H1 (cell line): ENCODE data around the gene EPB41L2. TPM values are rescaled to one million over a fixed set of nuclear protein-coding genes. Genes with fewer than 3 reads are reported as not detected.

Experiments
- CTCF ChIA-PET: fragments of 300-600 bp; sonication (Branson Sonifier 250); formaldehyde crosslinking; loops from one replicate; lab custom pipeline; 2021; ENCODE audit not compliant: partially characterized antibody; lab: Charles Lee
- POLR2A ChIA-PET: fragments of 300-600 bp; sonication (Branson Sonifier 250); formaldehyde crosslinking; loops from one replicate; lab custom pipeline; 2021; ENCODE audit warnings: inconsistent platforms; ENCODE audit not compliant: partially characterized antibody; lab: Charles Lee
- DNase-seq, 2 experiments: peaks; one replicate each; pipeline versions ENCODE4 v3.0.0 to v3.0.0-alpha.2; 2010 to 2022; ENCODE audit warnings: low spot score in 2 of 2, low read depth in 1 of 2, mixed read lengths in 1 of 2
- FAIRE-seq: peaks from 2 replicates; lab custom pipeline; 2011; peaks lifted over from hg19 to GRCh38; lab: Jason Lieb, UNC
- H2AFZ ChIP-seq: 2 replicates; pipeline ENCODE4 v1.8.1; 2012; ENCODE audit warnings: low read length, inconsistent platforms
- H2AK5ac ChIP-seq: 2 replicates; pipeline ENCODE4 v1.6.1; 2013; ENCODE audit warnings: low read depth, low read length
- H2BK120ac ChIP-seq: replicated peaks from 2 replicates; pipeline ENCODE3; 2013; ENCODE audit warnings: low read depth, low read length, inconsistent platforms
- H2BK12ac ChIP-seq: 2 replicates; pipeline ENCODE4 v1.6.1; 2013; ENCODE audit warnings: low read depth, low read length
- H2BK15ac ChIP-seq: 2 replicates; pipeline ENCODE4 v1.6.1; 2013; ENCODE audit warnings: low read length
- H2BK20ac ChIP-seq: 2 replicates; pipeline ENCODE4 v1.6.1; 2013; ENCODE audit warnings: low read length
- H2BK5ac ChIP-seq: 2 replicates; pipeline ENCODE4 v1.6.1; 2013; ENCODE audit warnings: low read depth, low read length
- H3K14ac ChIP-seq: 2 replicates; pipeline ENCODE4 v1.6.1; 2013; ENCODE audit warnings: inconsistent platforms; ENCODE audit not compliant: insufficient read length
- H3K18ac ChIP-seq: 2 replicates; pipeline ENCODE4 v1.6.1; 2013; ENCODE audit warnings: low read length; ENCODE audit errors: extremely low read depth
- H3K23ac ChIP-seq: 2 replicates; pipeline ENCODE4 v1.6.1; 2013; ENCODE audit warnings: inconsistent platforms; ENCODE audit not compliant: insufficient read length
- H3K23me2 ChIP-seq: 2 replicates; pipeline ENCODE4 v1.6.1; 2013; ENCODE audit warnings: low read depth, low read length
- H3K27ac ChIP-seq: 2 replicates; pipeline ENCODE4 v1.6.1; 2011; ENCODE audit warnings: low read depth, low read length, inconsistent platforms
- H3K27me3 ChIP-seq, 4 experiments: replicated peaks in 1 of 4; 1 replicate in 1 of 4; 2 replicates in 3 of 4; pipeline versions ENCODE4 v1.6.1 to v1.8.1; 2011 to 2013; ENCODE audit warnings: low read length in 3 of 4, mild to moderate bottlenecking in 3 of 4, inconsistent platforms in 2 of 4, mixed read lengths in 2 of 4, moderate library complexity in 1 of 4; ENCODE audit not compliant: control insufficient read depth in 3 of 4, insufficient read depth in 3 of 4; ENCODE audit errors: extremely low read depth in 1 of 4
- H3K36me3 ChIP-seq, 4 experiments: 2 replicates each; pipeline versions ENCODE4 v1.6.1 to v1.8.1; 2011 to 2013; ENCODE audit warnings: mild to moderate bottlenecking in 4 of 4, low read length in 3 of 4, moderate library complexity in 2 of 4, control low read depth in 1 of 4, inconsistent platforms in 1 of 4; ENCODE audit not compliant: insufficient read depth in 4 of 4, control insufficient read depth in 2 of 4
- H3K4ac ChIP-seq: replicated peaks from 2 replicates; pipeline ENCODE3; 2013; ENCODE audit warnings: low read length, low read depth, mixed read lengths, inconsistent platforms; ENCODE audit not compliant: insufficient read length
- H3K4me1 ChIP-seq, 4 experiments: replicated peaks in 1 of 4; 1 replicate in 1 of 4; 2 replicates in 3 of 4; pipeline versions ENCODE4 v1.6.1 to v1.8.1; 2011 to 2013; ENCODE audit warnings: low read length in 3 of 4, inconsistent platforms in 2 of 4, mixed read lengths in 1 of 4; ENCODE audit not compliant: insufficient read depth in 4 of 4, control insufficient read depth in 3 of 4
- H3K4me2 ChIP-seq, 2 experiments: 2 replicates each; pipeline versions ENCODE4 v1.6.1 to v1.8.1; 2011 to 2013; ENCODE audit warnings: low read depth in 2 of 2, low read length in 2 of 2, control low read depth in 1 of 2, inconsistent platforms in 1 of 2, mild to moderate bottlenecking in 1 of 2; ENCODE audit not compliant: insufficient read depth in 1 of 2
- H3K4me3 ChIP-seq, 4 experiments: fragments of 200-600, 300-600 bp in 1 of 4; sonication (generic), shearing (Covaris generic), sonication (Bioruptor Twin) in 1 of 4; 2 replicates each; pipeline versions ENCODE4 v1.5.1 to v1.8.1; 2011 to 2016; ENCODE audit warnings: low read length in 4 of 4, low read depth in 3 of 4, control low read depth in 2 of 4, inconsistent platforms in 2 of 4, mild to moderate bottlenecking in 2 of 4, mixed read lengths in 1 of 4, moderate library complexity in 1 of 4; ENCODE audit not compliant: insufficient read depth in 2 of 4; ENCODE audit errors: extremely low read depth in 1 of 4
- H3K56ac ChIP-seq: replicated peaks from 2 replicates; pipeline ENCODE3; 2013; ENCODE audit warnings: low read depth, mild to moderate bottlenecking, mixed read lengths, low read length, inconsistent platforms; ENCODE audit not compliant: insufficient read length
- H3K79me1 ChIP-seq: 2 replicates; pipeline ENCODE4 v1.6.1; 2013; ENCODE audit warnings: low read depth, low read length, control low read depth
- H3K79me2 ChIP-seq, 2 experiments: 2 replicates each; pipeline versions ENCODE4 v1.6.1 to v1.8.1; 2012 to 2013; ENCODE audit warnings: low read length in 2 of 2, mild to moderate bottlenecking in 2 of 2, inconsistent platforms in 1 of 2; ENCODE audit not compliant: insufficient read depth in 2 of 2, control insufficient read depth in 1 of 2
- H3K9ac ChIP-seq, 4 experiments: replicated peaks in 1 of 4; 1 replicate in 1 of 4; 2 replicates in 3 of 4; pipeline versions ENCODE4 v1.6.1 to v1.8.1; 2011 to 2013; ENCODE audit warnings: low read depth in 3 of 4, low read length in 3 of 4, control low read depth in 2 of 4, mild to moderate bottlenecking in 2 of 4, moderate library complexity in 2 of 4, inconsistent platforms in 1 of 4; ENCODE audit errors: extremely low read depth in 1 of 4
- H3K9me3 ChIP-seq, 2 experiments: 2 replicates each; pipeline versions ENCODE4 v1.6.1 to v1.8.1; 2012 to 2013; ENCODE audit warnings: mild to moderate bottlenecking in 2 of 2, moderate library complexity in 2 of 2, control low read depth in 1 of 2, inconsistent platforms in 1 of 2, low read depth in 1 of 2, low read length in 1 of 2, mixed read lengths in 1 of 2; ENCODE audit not compliant: insufficient read depth in 2 of 2
- H4K20me1 ChIP-seq, 2 experiments: replicated peaks in 1 of 2; 2 replicates each; pipeline versions ENCODE3 to v1.8.1; 2011 to 2013; ENCODE audit warnings: inconsistent platforms in 2 of 2, low read length in 2 of 2, mild to moderate bottlenecking in 1 of 2; ENCODE audit not compliant: insufficient read depth in 2 of 2, control insufficient read depth in 1 of 2
- H4K5ac ChIP-seq: 2 replicates; pipeline ENCODE4 v1.6.1; 2013; ENCODE audit warnings: low read length, low read depth, mixed read lengths, inconsistent platforms; ENCODE audit not compliant: insufficient read length
- H4K8ac ChIP-seq: 2 replicates; pipeline ENCODE4 v1.8.0; 2013; ENCODE audit warnings: mild to moderate bottlenecking, moderate library complexity, low read length, inconsistent platforms; ENCODE audit not compliant: insufficient read depth; ENCODE audit errors: extremely low read depth
- H4K91ac ChIP-seq: replicated peaks from 2 replicates; pipeline ENCODE3; 2013; ENCODE audit warnings: low read length, mixed read lengths, inconsistent platforms; ENCODE audit not compliant: insufficient read length
- BCL11A ChIP-seq, 2 experiments: IDR thresholded peaks; one replicate each; pipeline ENCODE4 v1.6.1; 2011; ENCODE audit warnings: low read depth in 2 of 2, low read length in 2 of 2, mild to moderate bottlenecking in 2 of 2
- GABPA ChIP-seq: IDR thresholded peaks from 2 replicates; pipeline ENCODE4 v1.6.1; 2011; ENCODE audit warnings: mild to moderate bottlenecking, low read length, moderate library complexity, borderline replicate concordance; ENCODE audit not compliant: insufficient read depth
- RAD21 ChIP-seq, 2 experiments: IDR thresholded peaks in 1 of 2; conservative IDR thresholded peaks in 1 of 2; 2 replicates each; pipeline ENCODE4 v1.6.1; 2011; ENCODE audit warnings: low read depth in 2 of 2, low read length in 2 of 2, improper control_type of control experiment in 1 of 2, inconsistent platforms in 1 of 2, mild to moderate bottlenecking in 1 of 2, moderate library complexity in 1 of 2
- SIX5 ChIP-seq: IDR thresholded peaks from 2 replicates; pipeline ENCODE4 v1.6.1; 2011; ENCODE audit warnings: mild to moderate bottlenecking, low read depth, low read length
- SP1 ChIP-seq: IDR thresholded peaks from 2 replicates; pipeline ENCODE4 v1.6.1; 2011; ENCODE audit warnings: low read depth, low read length
- SP4 ChIP-seq: IDR thresholded peaks from 2 replicates; pipeline ENCODE4 v1.6.1; 2012; ENCODE audit warnings: low read length, inconsistent platforms
- WGBS, 2 experiments: shearing (Covaris generic) in 1 of 2; methylation state at CpG; one replicate each; pipeline versions ENCODE4 v1.1.6 to v1.1.7; 2013 to 2015; ENCODE audit warnings: low lambda C conversion rate in 2 of 2, mixed read lengths in 2 of 2, inconsistent platforms in 1 of 2, low coverage in 1 of 2, missing lambda C conversion rate in 1 of 2; ENCODE audit not compliant: insufficient replicate concordance in 2 of 2, insufficient coverage in 1 of 2, insufficient read length in 1 of 2; ENCODE audit errors: extremely low coverage in 1 of 2, missing lambda C conversion rate in 1 of 2; 5-methylcytosine and 5-hydroxymethylcytosine counted together
- polyA plus RNA-seq, 7 experiments: library from polyadenylated mRNA; depleted of rRNA in 3 of 7; stranded (reverse) in 5 of 7; unstranded in 2 of 7; fragments of >200 nt in 5 of 7; fragments of 200-250 nt in 2 of 7; gene quantifications; 1 replicate in 5 of 7; 2 replicates in 1 of 7; 4 replicates in 1 of 7; pipeline versions ENCODE4 v1.2.1 to v1.2.3, GENCODE V29; 2011 to 2013; ENCODE audit warnings: missing spikeins in 2 of 7, mixed read lengths in 2 of 7
- total RNA-seq: library from RNA; stranded (reverse); fragmentation: NEBNext Ultra II Directional; extraction: Animal tissue kit (Norgen Biotek cat#: 25700); gene quantifications from 2 replicates; pipeline ENCODE4 v1.2.1, GENCODE V29; 2021

EPB41L2 gene
- total and polyA plus RNA-seq, 2 of the 8 experiments (the other 6 are each of a cell fraction or from before 2014, with no cell fraction given), result 22.5 to 123 TPM

GRCh38 chr6:130936933-130937332 is 126.1 kb downstream of the EPB41L2 start:
- Histone ChIP-seq H3K23ac (no peak overlapping the region), H3K4me2 (no peak overlapping the region), H4K8ac (no peak overlapping the region), H3K27me3 (no peaks in the 10 kb centered on the region), H2BK120ac (no peak overlapping the region), H3K36me3 (no peaks in the 10 kb centered on the region), H3K4me3 (no peak overlapping the region), H4K20me1 (no peaks in the 10 kb centered on the region), H3K79me1 (peaks cover 3% of the 10 kb centered on the region; the same call in 1 of the 2 replicates), H4K91ac (no peak overlapping the region), H3K4ac (no peak overlapping the region), H2BK15ac (no peak overlapping the region), H2BK5ac (no peak overlapping the region), H3K56ac (no peak overlapping the region), H3K27ac (no peak overlapping the region), H3K9me3 (no peaks in the 10 kb centered on the region), H3K79me2 (0 out of 4 replicates have a peak, but pooled peaks cover 0 to 6% of the 10 kb centered on the region in 2 experiments), H2BK12ac (no peak overlapping the region), H2AFZ (no peak overlapping the region), H3K9ac (no peak overlapping the region), H3K14ac (no peak overlapping the region), H4K5ac (no peak overlapping the region), H3K18ac (no peak overlapping the region), H2AK5ac (no peak overlapping the region), H2BK20ac (no peak overlapping the region)
- FAIRE-seq, result no peak
- 89% methylated on average over 5 of the region's 5 CpGs; no CpG with 5 or more reads in 1 of the 2 experiments for WGBS, 2 experiments
- ChIA-PET CTCF (interaction anchor here (0.9 to 1.4 kb wide), 2 partner anchors 10 kb away, joined by 3 read pairs; no protein-coding TSS in a partner anchor), POLR2A (no interaction called here)
- no peak for DNase-seq
- TF ChIP-seq RAD21 (IDR thresholded peaks at IDR 0.05 in 1 of 2, conservative IDR thresholded peaks at IDR 0.05 in 1 of 2; ENCODE audit: low read depth in 2 of 2, low read length in 2 of 2) (no peak), SP1 (no peak), SP4 (no peak), BCL11A (IDR thresholded peaks at IDR 0.05; ENCODE audit: low read depth in 2 of 2, low read length in 2 of 2) (no peak), GABPA (no peak), SIX5 (no peak)
- TF ChIP-seq, all 59 proteins: peak for 0
- H3K4me1 ChIP-seq, result peaks cover 0 to 3% (median 0%) of the 10 kb centered on the region in 4 experiments; a peak in 2 of 7 replicates
- H3K23me2 ChIP-seq, result no peaks in the 10 kb centered on the region
